ENCODE results near the gene HSH2D.

HSH2D gene

GRCh38 chr19:16111909-16112752 is 31.4 kb upstream of the HSH2D start:
- TF ChIP-seq REST (IDR thresholded peaks at IDR 0.05; ENCODE audit: insufficient replicate concordance, low read depth) = no peak
- no peak for TF ChIP-seq SPI1 (IDR thresholded peaks at IDR 0.05; ENCODE audit: borderline replicate concordance, low read depth)
- peak; percentile 50 for TF ChIP-seq POLR2AphosphoS5 (IDR thresholded peaks at IDR 0.05; ENCODE audit: low read depth)
- no peak for TF ChIP-seq CTCF (IDR thresholded peaks at IDR 0.05; ENCODE audit: insufficient read depth, low read length)
- TF ChIP-seq GABPA (IDR thresholded peaks at IDR 0.05; ENCODE audit: low read depth) = no peak
- H3K4me3 ChIP-seq (replicated peaks; ENCODE audit: insufficient read depth, low read length) = peak overlapping the region; percentile 86
- no peaks in the 10 kb centered on the region for H3K27me3 ChIP-seq (ENCODE audit: insufficient read depth, poor library complexity, severe bottlenecking)
- H3K27ac ChIP-seq (replicated peaks) = peak overlapping the region; percentile 92
- DNase-seq (ENCODE audit: low read depth in 1 of 2, low spot score in 1 of 2) = no peak

GRCh38 chr19:16112778-16113177 is 30.7 kb upstream of the HSH2D start:
- peak; percentile 50; the same call in 1 of the 2 replicates for TF ChIP-seq SPI1 (IDR thresholded peaks at IDR 0.05; ENCODE audit: borderline replicate concordance, low read depth)
- TF ChIP-seq REST (IDR thresholded peaks at IDR 0.05; ENCODE audit: insufficient replicate concordance, low read depth) = no peak
- TF ChIP-seq POLR2AphosphoS5 (IDR thresholded peaks at IDR 0.05; ENCODE audit: low read depth) = 0 out of 2 replicates have a peak, but pooled peaks have one; percentile 31
- DNase-seq (ENCODE audit: low read depth in 1 of 2, low spot score in 1 of 2) = peak; percentile 51 to 72
- Histone ChIP-seq H3K27me3 (ENCODE audit: insufficient read depth, poor library complexity, severe bottlenecking) (no peaks in the 10 kb centered on the region), H3K4me3 (replicated peaks; ENCODE audit: insufficient read depth, low read length) (peak overlapping the region; percentile 86), H3K27ac (replicated peaks) (peak overlapping the region; percentile 92)

- no peaks in the 10 kb centered on the region for H3K27me3 ChIP-seq (ENCODE audit: insufficient read depth, poor library complexity, severe bottlenecking)
- H3K4me3 ChIP-seq (replicated peaks; ENCODE audit: insufficient read depth, low read length) = peak overlapping the region; percentile 86
- peak; percentile 65 to 72 for DNase-seq (ENCODE audit: low read depth in 1 of 2, low spot score in 1 of 2)
- H3K27ac ChIP-seq (replicated peaks) = peak overlapping the region; percentile 92
- TF ChIP-seq REST (IDR thresholded peaks at IDR 0.05; ENCODE audit: insufficient replicate concordance, low read depth) = no peak
- 0 out of 2 replicates have a peak, but pooled peaks have one; percentile 14 for TF ChIP-seq POLR2AphosphoS5 (IDR thresholded peaks at IDR 0.05; ENCODE audit: low read depth)
Measured at GRCh38 chr19:16113727-16114126, 29.8 kb upstream of the HSH2D start.
